Right ventricle myocardium inferior (tissue), 1 donor: Measurements from ENCODE around the gene SNURF. TPM values are rescaled to one million over a fixed set of nuclear protein-coding genes. Genes with fewer than 3 reads are reported as not detected.
"Not testable (repeated sequence)": the region's sequence is repeated elsewhere in the genome, so short reads cannot be mapped to it uniquely, and the experiment has no call there.

Source experiments
- ATAC-seq: fragments of 200-7000 bp; cut with Tn5 transposase; one replicate; pipeline ENCODE4 v1.9.1; 2020; ENCODE audit warnings: mild to moderate bottlenecking, moderate library complexity
- DNase-seq: peaks from one replicate; pipeline ENCODE4 v3.0.0; 2021; ENCODE audit errors: missing footprints
- intact Hi-C: fragments of 100-400 bp; cut with DNase I; formaldehyde crosslinking; loops from one replicate; pipeline ENCODE4 v1.11.0; 2022
- long read RNA-seq: library from polyadenylated mRNA; unstranded; transcript quantifications from one replicate; pipeline ENCODE4 v2.0.0, GENCODE V29; 2021
- total RNA-seq: library from RNA; stranded (reverse); fragmentation: NEBNext Ultra II Directional; extraction: Animal tissue kit (Norgen Biotek cat#: 25700); gene quantifications from one replicate; pipeline ENCODE4 v1.2.1, GENCODE V29; 2021
- donor health status: DM: no; HTN: yes; CAD: no; lungs with severe emphysema.

Gene SNURF
- total RNA-seq: 57.8 TPM
- long read RNA-seq, partial matches to known transcripts: 0 of 1 reads
- long read RNA-seq, other reads (novel, unspliced or antisense): 0 of 1 reads

GRCh38 chr15:24954783-24955530, at the start of gene SNURF, which contains the start of gene SNRPN:
SNURF (plus strand) TSS chr15:24954987; CDS start chr15:24955049, 62 bp downstream.
SNRPN (plus strand) TSS chr15:24954987; CDS start chr15:24974454, 19,467 bp downstream.
- ATAC-seq: peak; percentile 77
- intact Hi-C loops: loop anchor here (5.0 kb wide), 1 partner anchor 98 kb away; no protein-coding TSS in a partner anchor
- DNase-seq: peak; percentile 90

GRCh38 chr15:24916305-24917009, 38.3 kb upstream of the SNURF start:
- no peak for DNase-seq
- no peak for ATAC-seq
- intact Hi-C loops: no loop called here

- ATAC-seq: no peak
- intact Hi-C loops: no loop called here
- DNase-seq: no peak
Measured at GRCh38 chr15:24917431-24917830, 37.4 kb upstream of the SNURF start.

GRCh38 chr15:24919446-24919845, 35.3 kb upstream of the SNURF start:
- DNase-seq (no peak), ATAC-seq (no peak)
- intact Hi-C loops: no loop called here

- intact Hi-C loops, ATAC-seq, DNase-seq: not testable (repeated sequence)
Measured at GRCh38 chr15:24922781-24923180, 32.0 kb upstream of the SNURF start.

GRCh38 chr15:24924153-24924552, 30.6 kb upstream of the SNURF start:
- ATAC-seq (no peak), DNase-seq (no peak)
- intact Hi-C loops: no loop called here

- ATAC-seq: no peak
- intact Hi-C loops: no loop called here
- DNase-seq: no peak
Measured at GRCh38 chr15:24924621-24925020, 30.2 kb upstream of the SNURF start.

GRCh38 chr15:24931874-24932732, 22.7 kb upstream of the SNURF start:
- intact Hi-C loops, DNase-seq, ATAC-seq: not testable (repeated sequence)

GRCh38 chr15:24933716-24934115, 21.1 kb upstream of the SNURF start:
- DNase-seq: no peak
- intact Hi-C loops: no loop called here
- ATAC-seq: peak; percentile 56

GRCh38 chr15:24938224-24938623, 16.6 kb upstream of the SNURF start:
- DNase-seq, intact Hi-C loops, ATAC-seq: not testable (repeated sequence)

- ATAC-seq: no peak
Measured at GRCh38 chr15:24940236-24940635, 14.6 kb upstream of the SNURF start.

GRCh38 chr15:24943361-24943760, 11.4 kb upstream of the SNURF start:
- DNase-seq: no peak
- ATAC-seq: no peak
- intact Hi-C loops: no loop called here

More at GRCh38 chr15:24940236-24940635, 14.6 kb upstream of the SNURF start:
- intact Hi-C loops: no loop called here
- no peak for DNase-seq

- ATAC-seq (no peak), DNase-seq (no peak)
- intact Hi-C loops: loop anchor here (5.0 kb wide), 1 partner anchor 43 kb away; no protein-coding TSS in a partner anchor
Measured at GRCh38 chr15:24944954-24945353, 9.8 kb upstream of the SNURF start.

GRCh38 chr15:24945711-24946110, 9.1 kb upstream of the SNURF start:
- DNase-seq (no peak), ATAC-seq (no peak)
- intact Hi-C loops: loop anchor here (5.0 kb wide), 1 partner anchor 43 kb away; no protein-coding TSS in a partner anchor

- intact Hi-C loops: loop anchor here (5.0 kb wide), 1 partner anchor 46 kb away; no protein-coding TSS in a partner anchor
- ATAC-seq (no peak), DNase-seq (no peak)
Measured at GRCh38 chr15:24948495-24948894, 6.3 kb upstream of the SNURF start.

GRCh38 chr15:24955531-24955921, 739 bp downstream of the SNURF start:
- peak; percentile 27 for ATAC-seq
- intact Hi-C loops: loop anchor here (5.0 kb wide), 1 partner anchor 98 kb away; no protein-coding TSS in a partner anchor
- DNase-seq: peak; percentile 71

GRCh38 chr15:24956111-24956838, 1.5 kb downstream of the SNURF start:
- DNase-seq (peak; percentile 86), ATAC-seq (peak; percentile 85)
- intact Hi-C loops: loop anchor here (5.0 kb wide), 1 partner anchor 99 kb away; no protein-coding TSS in a partner anchor

GRCh38 chr15:24957691-24958090, 2.9 kb downstream of the SNURF start:
- DNase-seq (no peak), ATAC-seq (no peak)
- intact Hi-C loops: loop anchor here (5.0 kb wide), 1 partner anchor 100 kb away; no protein-coding TSS in a partner anchor
